B cell (primary cell): Measurements from ENCODE around the gene CRB1. TPM values are rescaled to one million over a fixed set of nuclear protein-coding genes. Genes with fewer than 3 reads are reported as not detected.

Experiments used
- ATAC-seq: fragments of 200-7000 bp; cut with Tn5 transposase; one replicate; pipeline ENCODE4 v1.10.0; 2021; ENCODE audit warnings: low read depth, mild to moderate bottlenecking, moderate number of reproducible peaks, moderate library complexity
- CTCF ChIA-PET: fragments of 350-600 bp; sonication (Branson Sonifier 250); formaldehyde crosslinking; loops from one replicate; lab custom pipeline; 2021; ENCODE audit warnings: antibody characterized with exemption, inconsistent platforms; lab: Charles Lee
- POLR2A ChIA-PET: fragments of 350-600 bp; sonication (Branson Sonifier 250); formaldehyde crosslinking; loops from one replicate; lab custom pipeline; 2021; ENCODE audit warnings: antibody characterized with exemption; lab: Charles Lee
- DNase-seq: peaks from one replicate; pipeline ENCODE4 v3.0.0; 2013
- H2AFZ ChIP-seq: 2 replicates; pipeline ENCODE4 v1.6.1; 2012; ENCODE audit warnings: mild to moderate bottlenecking, low read depth, low read length; ENCODE audit not compliant: insufficient read depth, poor library complexity, severe bottlenecking
- H3K27ac ChIP-seq, 2 donors: 1 replicate in 1 of 2; 2 replicates in 1 of 2; pipeline ENCODE4 v1.5.1; 2012 to 2013; ENCODE audit warnings: low read length in 2 of 2, mild to moderate bottlenecking in 2 of 2, moderate library complexity in 1 of 2
- H3K27me3 ChIP-seq, 4 experiments: fragments of 200-600 bp in 1 of 4; sonication (generic) in 1 of 4; replicated peaks in 1 of 4; 1 replicate in 2 of 4; 2 replicates in 2 of 4; pipeline versions ENCODE4 v1.6.1 to v1.7.0; 2013 to 2016; ENCODE audit warnings: low read length in 3 of 4, mild to moderate bottlenecking in 2 of 4, mixed read lengths in 1 of 4, moderate library complexity in 1 of 4; ENCODE audit not compliant: insufficient read depth in 4 of 4, control insufficient read depth in 3 of 4; ENCODE audit errors: control extremely low read depth in 1 of 4
- H3K36me3 ChIP-seq, 2 experiments: replicated peaks in 1 of 2; 1 replicate in 1 of 2; 2 replicates in 1 of 2; pipeline versions ENCODE4 v1.6.1 to v1.7.1; 2013; ENCODE audit warnings: low read length in 1 of 2; ENCODE audit not compliant: insufficient read depth in 2 of 2, control insufficient read depth in 1 of 2; ENCODE audit errors: control extremely low read depth in 1 of 2, extremely low read depth in 1 of 2
- H3K4me1 ChIP-seq, 2 donors: fragments of 200-600 bp in 1 of 2; sonication (generic) in 1 of 2; 1 replicate in 1 of 2; 2 replicates in 1 of 2; pipeline versions ENCODE4 v1.5.1 to v1.6.1; 2013 to 2017; ENCODE audit warnings: low read length in 2 of 2; ENCODE audit not compliant: control insufficient read depth in 2 of 2, insufficient read depth in 2 of 2
- H3K4me2 ChIP-seq: replicated peaks from 2 replicates; pipeline ENCODE3; 2012; ENCODE audit warnings: mild to moderate bottlenecking, low read depth, low read length; ENCODE audit not compliant: poor library complexity, severe bottlenecking
- H3K4me3 ChIP-seq, 5 experiments: fragments of 200-600 bp in 1 of 5; sonication (generic) in 1 of 5; 1 replicate in 3 of 5; 2 replicates in 2 of 5; pipeline versions ENCODE4 v1.5.1 to v1.7.0; 2011 to 2016; ENCODE audit warnings: low read length in 4 of 5, mild to moderate bottlenecking in 4 of 5, low read depth in 2 of 5, control low read depth in 1 of 5, moderate library complexity in 1 of 5; ENCODE audit not compliant: insufficient read depth in 1 of 5; ENCODE audit errors: control extremely low read depth in 1 of 5, extremely low read depth in 1 of 5
- H3K79me2 ChIP-seq: fragments of 200-600 bp; sonication (generic); one replicate; pipeline ENCODE4 v1.6.0; 2016; ENCODE audit warnings: low read length; ENCODE audit not compliant: control insufficient read depth, insufficient read depth
- H3K9ac ChIP-seq: fragments of 200-600 bp; sonication (generic); 2 replicates; pipeline ENCODE4 v1.6.1; 2017; ENCODE audit warnings: mild to moderate bottlenecking, low read length, moderate library complexity
- H3K9me3 ChIP-seq, 3 donors: one replicate each; pipeline versions ENCODE4 v1.6.1 to v1.7.1; 2013; ENCODE audit warnings: low read length in 2 of 3; ENCODE audit not compliant: control insufficient read depth in 2 of 3, insufficient read depth in 1 of 3; ENCODE audit errors: control extremely low read depth in 1 of 3
- H4K20me1 ChIP-seq: 2 replicates; pipeline ENCODE4 v1.6.0; 2012; ENCODE audit warnings: mild to moderate bottlenecking, low read length; ENCODE audit not compliant: insufficient read depth, control insufficient read depth, poor library complexity, severe bottlenecking
- H3K27ac Mint-ChIP-seq: one replicate; pipeline ENCODE4 v1.8.0; 2021; ENCODE audit warnings: mixed read lengths
- H3K27me3 Mint-ChIP-seq: one replicate; pipeline ENCODE4 v1.8.0; 2021; ENCODE audit warnings: mixed read lengths
- H3K4me1 Mint-ChIP-seq: one replicate; pipeline ENCODE4 v1.8.0; 2021; ENCODE audit warnings: mixed read lengths
- H3K4me3 Mint-ChIP-seq: one replicate; pipeline ENCODE4 v1.8.0; 2021; ENCODE audit warnings: mixed read lengths
- H3K9me3 Mint-ChIP-seq: one replicate; pipeline ENCODE4 v1.8.0; 2022; ENCODE audit warnings: mixed read lengths; ENCODE audit not compliant: insufficient read depth
- EZH2 ChIP-seq: IDR thresholded peaks from 2 replicates; pipeline ENCODE4 v1.6.1; 2012; ENCODE audit warnings: borderline replicate concordance, low read depth, mild to moderate bottlenecking, moderate library complexity, low read length; ENCODE audit not compliant: insufficient read depth, poor library complexity, severe bottlenecking
- WGBS: methylation state at CpG from one replicate; pipeline ENCODE4 v1.1.5; 2013; ENCODE audit warnings: missing lambda C conversion rate; ENCODE audit not compliant: insufficient coverage; 5-methylcytosine and 5-hydroxymethylcytosine counted together
- intact Hi-C: fragments of 100-400 bp; cut with micrococcal nuclease; formaldehyde crosslinking; loops from one replicate; pipeline ENCODE4 v1.10.0; 2022
- polyA plus RNA-seq: library from polyadenylated mRNA; depleted of rRNA; stranded (reverse); fragments of >200 nt; gene quantifications from 2 replicates; pipeline ENCODE4 v1.2.3, GENCODE V29; 2012
- total RNA-seq, 2 donors: library from RNA; stranded (reverse); fragments of 120-200 nt in 1 of 2; gene quantifications; 1 replicate in 1 of 2; 2 replicates in 1 of 2; pipeline versions ENCODE4 v1.2.3 to v1.2.4, GENCODE V29; 2013 to 2022
- TF ChIP-seq, protein P1 (sequence below): fragments of 200-600 bp; IDR thresholded peaks from one replicate; pipeline ENCODE4 v1.8.0; 2022; ENCODE audit warnings: antibody characterized with exemption, mild to moderate bottlenecking

The CRB1 gene
- total and polyA plus RNA-seq, 2 donors (not counting 1 experiment from before 2014, with no cell fraction given), result 0.15 TPM; not detected in 1

DNA sequence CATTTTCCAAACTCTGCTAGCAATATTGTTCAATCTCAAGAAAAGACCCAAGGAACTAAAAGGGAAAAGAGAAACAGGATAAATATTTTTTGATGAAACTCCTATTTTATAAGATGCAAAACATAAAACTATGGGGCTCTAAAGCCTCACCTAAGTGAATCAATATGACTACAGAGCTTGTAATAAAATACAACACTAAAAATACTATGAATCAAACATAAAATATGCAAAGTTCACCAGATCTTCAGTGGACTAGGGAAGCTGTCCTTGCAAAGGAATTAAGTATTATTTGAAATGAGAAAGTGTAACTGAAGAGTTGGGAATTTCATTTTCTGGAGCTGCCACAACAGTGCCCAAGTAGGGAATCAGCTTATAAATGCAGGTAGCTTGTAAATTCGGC lies 124.5 kb downstream of the CRB1 start:
- no peak for DNase-seq
- Histone ChIP-seq H3K9me3 (no peaks in the 10 kb centered on the region), H3K4me2 (no peak overlapping the region), H3K4me1 (no peaks in the 10 kb centered on the region), H4K20me1 (no peaks in the 10 kb centered on the region), H3K27me3 (no peaks in the 10 kb centered on the region), H3K4me3 (no peak overlapping the region), H2AFZ (no peak overlapping the region), H3K79me2 (no peaks in the 10 kb centered on the region), H3K36me3 (no peaks in the 10 kb centered on the region), H3K27ac (no peak overlapping the region), H3K9ac (no peak overlapping the region)
- intact Hi-C loops, result no loop called here
- POLR2A ChIA-PET, result no interaction called here
- no peak for ATAC-seq
- no CpG with 5 or more reads among the region's 1 CpG for WGBS
- Mint-ChIP-seq H3K4me3 (no peak overlapping the region), H3K27ac (no peak overlapping the region), H3K27me3 (no peaks in the 10 kb centered on the region), H3K9me3 (no peaks in the 10 kb centered on the region), H3K4me1 (no peaks in the 10 kb centered on the region)
- CTCF ChIA-PET, result interaction anchor here (0.5 to 1.0 kb wide), 2 partner anchors 12 to 13 kb away, joined by 3 read pairs; no protein-coding TSS in a partner anchor
- no peak for TF ChIP-seq EZH2
- TF ChIP-seq, protein P1, sequence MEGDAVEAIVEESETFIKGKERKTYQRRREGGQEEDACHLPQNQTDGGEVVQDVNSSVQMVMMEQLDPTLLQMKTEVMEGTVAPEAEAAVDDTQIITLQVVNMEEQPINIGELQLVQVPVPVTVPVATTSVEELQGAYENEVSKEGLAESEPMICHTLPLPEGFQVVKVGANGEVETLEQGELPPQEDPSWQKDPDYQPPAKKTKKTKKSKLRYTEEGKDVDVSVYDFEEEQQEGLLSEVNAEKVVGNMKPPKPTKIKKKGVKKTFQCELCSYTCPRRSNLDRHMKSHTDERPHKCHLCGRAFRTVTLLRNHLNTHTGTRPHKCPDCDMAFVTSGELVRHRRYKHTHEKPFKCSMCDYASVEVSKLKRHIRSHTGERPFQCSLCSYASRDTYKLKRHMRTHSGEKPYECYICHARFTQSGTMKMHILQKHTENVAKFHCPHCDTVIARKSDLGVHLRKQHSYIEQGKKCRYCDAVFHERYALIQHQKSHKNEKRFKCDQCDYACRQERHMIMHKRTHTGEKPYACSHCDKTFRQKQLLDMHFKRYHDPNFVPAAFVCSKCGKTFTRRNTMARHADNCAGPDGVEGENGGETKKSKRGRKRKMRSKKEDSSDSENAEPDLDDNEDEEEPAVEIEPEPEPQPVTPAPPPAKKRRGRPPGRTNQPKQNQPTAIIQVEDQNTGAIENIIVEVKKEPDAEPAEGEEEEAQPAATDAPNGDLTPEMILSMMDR, result no peak

DNA sequence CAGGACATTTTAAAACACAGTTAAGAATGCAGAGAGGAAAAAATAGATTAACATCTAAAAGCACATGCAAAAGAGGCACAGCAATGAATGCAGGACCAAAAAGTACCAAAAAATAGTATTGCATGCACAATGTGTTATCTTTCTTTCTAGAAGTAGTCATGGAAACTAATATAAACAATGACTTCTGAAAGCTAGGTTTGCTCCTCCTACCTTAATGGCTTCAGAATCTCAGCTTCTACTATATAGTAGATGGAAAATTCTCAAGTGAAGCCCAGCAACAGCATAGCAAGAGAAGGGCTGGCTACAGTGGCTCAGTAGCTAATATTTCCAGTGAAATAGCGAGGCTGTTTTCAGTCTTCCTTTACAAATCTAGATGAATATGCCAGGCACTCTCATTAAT lies 125.1 kb downstream of the CRB1 start:
- H3K4me1 Mint-ChIP-seq, result no peaks in the 10 kb centered on the region
- no peak for ATAC-seq
- H3K9me3 ChIP-seq, result no peaks in the 10 kb centered on the region
- no peak overlapping the region for H3K4me3 Mint-ChIP-seq
- no peak overlapping the region for H2AFZ ChIP-seq
- no peak for TF ChIP-seq EZH2
- TF ChIP-seq, protein P1, result no peak
- no peak overlapping the region for H3K27ac ChIP-seq
- H3K4me3 ChIP-seq, result no peak overlapping the region
- ChIA-PET CTCF (interaction anchor here (1.0 kb wide), 1 partner anchor 12 kb away, joined by 3 read pairs; no protein-coding TSS in a partner anchor), POLR2A (no interaction called here)
- no peak overlapping the region for H3K9ac ChIP-seq
- no peaks in the 10 kb centered on the region for H3K27me3 ChIP-seq
- no peaks in the 10 kb centered on the region for H3K79me2 ChIP-seq
- H4K20me1 ChIP-seq, result no peaks in the 10 kb centered on the region
- no CpG with 5 or more reads among the region's 1 CpG for WGBS
- H3K27me3 Mint-ChIP-seq, result no peaks in the 10 kb centered on the region
- no peaks in the 10 kb centered on the region for H3K9me3 Mint-ChIP-seq
- intact Hi-C loops, result no loop called here
- no peaks in the 10 kb centered on the region for H3K36me3 ChIP-seq
- H3K27ac Mint-ChIP-seq, result no peak overlapping the region
- no peak for DNase-seq
- H3K4me2 ChIP-seq, result no peak overlapping the region
- no peaks in the 10 kb centered on the region for H3K4me1 ChIP-seq
